GM21423 (cell line): Measurements from ENCODE around the gene LRRC4C.

Experiments
- ATAC-seq: cut with Tn5 transposase; IDR thresholded peaks from one replicate; pipeline ENCODE4 v1.9.1; 2021; ENCODE audit warnings: mild to moderate bottlenecking, moderate library complexity; ENCODE audit not compliant: unreplicated experiment

LRRC4C gene

DNA sequence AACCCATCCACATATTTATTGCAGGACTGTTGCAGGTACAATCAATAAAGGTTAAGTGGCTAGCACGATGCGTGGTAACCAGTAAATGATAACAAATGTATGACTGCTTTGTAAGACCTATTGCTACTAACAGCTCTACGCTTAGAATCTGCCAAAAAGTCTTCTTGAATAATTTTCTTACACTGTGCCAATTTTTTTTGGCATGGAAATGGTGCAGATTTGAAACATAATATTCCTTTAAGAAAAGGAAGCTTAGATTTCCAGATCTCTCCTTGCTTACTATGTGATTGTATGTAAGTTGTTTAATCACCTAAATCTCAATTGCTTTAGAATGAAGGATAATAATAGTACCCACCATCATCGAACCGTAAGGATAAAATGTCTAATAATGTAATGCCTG, 192.0 kb downstream of the LRRC4C start:
- no peak for ATAC-seq

DNA sequence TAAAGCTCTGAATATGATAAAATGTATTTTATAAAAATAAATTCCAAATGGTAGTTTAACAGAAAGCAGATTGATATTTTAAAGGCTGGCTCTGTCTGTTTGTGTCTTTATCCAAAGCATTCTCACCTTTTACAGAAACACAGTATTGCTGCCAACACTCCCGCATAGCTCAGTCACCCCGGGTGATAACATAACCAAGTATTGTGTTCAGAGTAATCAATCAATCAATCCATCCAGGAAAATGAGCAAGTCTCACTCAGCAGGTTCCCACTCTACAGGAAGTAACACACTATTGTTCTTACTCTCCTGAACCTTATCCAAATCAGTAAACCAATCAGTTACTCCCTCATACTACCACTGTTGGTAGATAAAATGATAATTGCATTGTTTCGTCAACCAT, 203.4 kb downstream of the LRRC4C start:
- no peak for ATAC-seq

DNA sequence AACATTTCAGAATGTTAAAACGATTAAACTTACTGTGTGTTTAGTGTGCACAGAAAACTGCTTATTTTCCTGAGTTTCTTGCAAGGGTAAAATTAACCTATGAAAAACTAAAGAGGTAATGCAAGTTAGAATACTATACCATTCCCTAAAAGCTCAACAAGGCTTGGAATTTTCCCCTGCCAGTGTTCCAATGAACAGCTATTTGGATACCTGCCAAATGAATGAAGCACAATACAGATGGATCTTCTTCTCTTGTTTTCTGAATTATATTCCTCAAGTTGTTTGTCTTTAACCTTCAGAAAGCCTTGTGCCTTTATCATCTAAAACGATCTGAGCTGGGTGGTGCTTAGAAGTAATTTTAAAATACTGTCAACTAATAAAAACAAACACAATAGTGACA, 204.5 kb downstream of the LRRC4C start:
- ATAC-seq, result no peak

DNA sequence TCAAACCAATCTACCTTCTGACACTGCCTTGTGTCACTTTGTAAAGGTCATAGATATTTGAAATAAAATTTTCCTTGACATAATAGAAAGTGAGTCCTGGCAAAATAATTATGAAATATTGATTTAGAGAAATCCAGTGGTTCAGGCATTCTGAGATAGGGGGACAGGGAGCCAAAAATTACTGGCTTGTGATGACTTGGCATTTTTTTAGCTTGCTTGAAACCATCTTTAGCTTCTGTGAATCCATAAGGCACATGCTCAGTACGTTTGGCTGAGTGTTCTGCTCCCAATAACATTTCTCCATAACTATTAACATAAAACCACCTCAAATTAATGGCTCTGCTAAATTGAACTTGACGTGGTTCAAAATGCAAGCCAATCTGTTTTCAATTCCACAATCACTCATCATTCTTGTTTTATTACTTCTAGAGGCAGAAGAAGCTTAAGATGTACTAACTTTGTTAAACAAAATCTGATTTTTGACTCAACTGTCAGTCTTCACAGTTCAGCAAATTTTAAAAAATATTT, 209.0 kb downstream of the LRRC4C start:
- no peak for ATAC-seq

DNA sequence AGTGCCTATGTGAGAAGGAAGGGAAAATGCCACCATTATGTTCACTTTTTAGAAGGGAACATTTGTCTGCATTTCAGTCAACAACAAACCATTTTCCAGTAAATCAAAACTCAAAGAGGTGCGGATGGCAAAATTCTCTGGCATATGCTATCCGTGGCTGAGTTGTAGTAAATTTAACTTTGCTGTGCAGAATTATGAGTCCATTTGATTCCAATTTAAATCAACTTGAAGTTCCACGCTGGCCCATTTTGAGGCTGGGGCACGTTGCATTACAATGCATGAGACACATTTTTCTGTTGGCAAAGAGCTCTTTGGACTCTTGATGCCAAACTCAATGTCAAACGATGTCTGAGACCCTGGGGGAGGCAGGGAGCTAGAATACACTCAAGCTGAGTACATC, 211.8 kb downstream of the LRRC4C start:
- no peak for ATAC-seq

DNA sequence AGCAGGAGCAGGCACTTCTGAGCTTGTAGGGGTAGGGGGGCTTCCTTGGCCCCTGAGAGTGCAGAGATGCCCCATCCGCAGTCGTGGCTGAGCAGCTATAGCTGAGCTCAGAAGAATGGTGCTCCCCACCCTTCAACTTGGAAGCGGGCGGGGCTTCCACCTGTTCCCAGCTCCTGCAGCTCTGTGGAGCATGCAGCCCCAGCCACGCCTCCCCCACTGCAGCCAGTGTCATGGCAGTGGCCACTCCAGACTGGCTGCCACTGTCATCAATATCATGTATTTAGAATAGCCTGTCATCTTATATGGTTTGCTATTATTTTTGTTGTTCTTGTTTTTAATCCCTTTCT, 213.1 kb downstream of the LRRC4C start:
- ATAC-seq, result no peak

DNA sequence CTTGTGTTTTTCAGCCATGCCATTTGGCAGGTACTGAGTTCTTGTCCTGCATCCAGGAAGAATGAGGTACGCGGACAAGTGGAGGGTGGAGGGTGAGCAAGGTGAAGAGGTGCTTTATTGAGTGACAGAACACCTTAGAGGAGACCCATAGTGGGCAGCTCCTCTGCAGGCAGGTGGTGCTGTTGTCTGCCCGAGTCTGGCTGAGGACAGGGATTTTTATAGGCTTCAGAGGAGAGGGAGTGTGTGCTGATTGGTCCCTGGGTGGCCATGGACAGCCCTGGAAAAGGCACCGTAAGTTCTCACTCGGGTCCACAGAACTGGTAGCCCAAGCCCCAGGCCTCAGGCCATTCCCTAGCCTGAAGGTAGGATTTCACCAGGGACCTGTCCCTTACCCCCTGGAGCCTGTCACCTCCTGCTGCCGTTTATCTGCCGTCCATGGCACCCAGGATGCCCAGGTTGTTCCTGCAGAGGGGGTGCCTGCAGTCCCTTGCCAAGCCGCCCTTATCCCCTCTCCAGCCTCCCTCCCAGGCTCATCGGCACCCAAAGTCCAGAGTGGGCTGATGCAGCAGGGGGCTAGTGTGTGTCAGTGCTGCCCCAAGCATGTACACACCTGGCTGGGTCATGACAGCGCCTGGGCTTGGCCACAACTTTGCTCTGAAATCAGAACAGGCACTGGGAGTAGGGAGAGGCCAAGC, 213.6 kb downstream of the LRRC4C start:
- no peak for ATAC-seq

DNA sequence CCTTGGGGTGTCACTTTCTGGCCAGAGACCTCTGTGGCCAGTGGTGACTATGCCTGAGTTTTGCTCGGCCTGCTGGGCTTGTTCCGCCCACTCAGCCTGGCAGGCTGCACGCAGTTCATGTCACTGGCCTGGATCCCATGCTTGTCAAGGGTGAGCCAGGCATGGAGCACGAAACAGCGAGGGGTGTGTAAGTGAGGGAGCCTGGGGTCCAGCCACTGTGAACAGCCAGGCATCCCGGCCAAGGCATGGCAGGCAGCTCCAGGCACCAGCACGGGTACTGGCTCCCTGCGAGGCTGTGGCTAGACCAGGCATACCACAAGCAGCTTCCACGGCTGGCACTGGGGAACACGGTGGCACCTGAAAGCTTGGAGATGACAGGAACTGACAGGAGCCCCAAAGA, 214.3 kb downstream of the LRRC4C start:
- ATAC-seq, result no peak

DNA sequence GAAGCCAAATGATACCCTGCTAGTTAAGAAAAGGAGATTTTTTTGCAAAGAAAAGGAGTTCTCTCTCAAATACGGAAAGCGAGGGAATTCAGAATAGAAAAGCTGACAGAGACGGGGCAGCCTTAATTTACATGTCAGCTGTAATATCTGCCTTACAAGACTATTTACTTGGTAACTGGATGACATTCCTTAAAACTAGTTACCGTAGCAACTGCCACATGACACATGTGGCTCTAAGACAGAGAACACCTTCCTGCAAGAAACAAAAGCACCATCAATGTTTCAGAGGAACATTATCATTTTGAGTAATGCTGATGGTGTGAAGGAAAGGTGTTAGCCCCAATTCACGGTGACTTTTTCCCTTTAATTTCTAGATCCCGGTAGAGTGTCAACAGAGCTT, 222.1 kb downstream of the LRRC4C start:
- ATAC-seq, result no peak

DNA sequence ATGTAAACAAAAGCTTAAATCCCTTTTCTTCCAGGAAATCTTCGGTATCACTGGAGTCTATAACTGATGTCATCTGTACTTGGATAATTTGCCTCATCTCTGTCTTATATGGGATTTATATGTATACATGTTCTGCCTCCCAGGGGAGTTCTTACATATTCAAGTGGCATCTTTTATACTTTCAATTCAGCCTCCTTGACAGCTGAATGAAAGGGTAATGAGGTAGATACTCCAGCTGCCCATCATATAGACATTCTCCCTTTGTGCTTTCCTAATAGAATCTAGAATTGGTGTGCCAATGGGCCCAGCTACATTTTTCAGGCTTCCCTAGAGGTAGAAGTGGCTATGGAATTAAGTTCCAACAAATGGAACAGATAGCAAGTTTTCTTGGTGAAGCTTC, 223.8 kb downstream of the LRRC4C start:
- no peak for ATAC-seq

DNA sequence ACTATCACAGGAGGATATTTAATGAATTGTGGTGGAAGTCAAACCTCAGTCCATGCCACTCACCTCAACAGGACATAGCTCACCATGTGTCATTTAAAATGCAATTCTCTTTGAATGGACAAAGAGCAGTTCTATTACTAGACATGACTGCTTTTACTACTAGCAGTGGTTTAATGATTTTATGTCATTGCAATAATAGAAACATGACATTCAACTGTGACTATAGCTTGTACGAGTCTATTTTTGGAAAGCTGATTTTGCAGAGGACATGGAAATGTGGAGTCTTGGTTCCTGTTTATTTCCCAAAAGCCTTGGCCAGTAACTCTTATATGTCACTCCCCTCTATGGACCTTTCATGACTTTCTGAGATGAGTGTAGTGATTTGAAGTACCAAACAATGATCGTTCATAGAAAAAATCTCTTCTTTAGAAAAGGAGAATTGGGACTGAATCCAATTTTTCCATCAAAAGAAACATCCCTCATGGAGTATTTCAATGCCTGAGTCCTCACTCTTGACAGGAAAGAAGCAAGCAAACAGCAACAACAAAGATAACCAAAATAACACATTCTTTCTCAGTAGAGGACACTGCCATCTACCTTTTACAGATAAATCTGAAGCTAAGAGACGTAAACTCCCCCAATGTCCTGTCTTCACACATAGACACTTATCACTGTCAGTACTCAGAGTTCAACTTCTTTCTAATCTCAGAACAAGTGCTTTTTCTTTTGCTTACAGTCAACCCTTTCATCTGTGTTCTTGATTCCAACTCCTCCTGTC, 233.4 kb downstream of the LRRC4C start:
- no peak for ATAC-seq

DNA sequence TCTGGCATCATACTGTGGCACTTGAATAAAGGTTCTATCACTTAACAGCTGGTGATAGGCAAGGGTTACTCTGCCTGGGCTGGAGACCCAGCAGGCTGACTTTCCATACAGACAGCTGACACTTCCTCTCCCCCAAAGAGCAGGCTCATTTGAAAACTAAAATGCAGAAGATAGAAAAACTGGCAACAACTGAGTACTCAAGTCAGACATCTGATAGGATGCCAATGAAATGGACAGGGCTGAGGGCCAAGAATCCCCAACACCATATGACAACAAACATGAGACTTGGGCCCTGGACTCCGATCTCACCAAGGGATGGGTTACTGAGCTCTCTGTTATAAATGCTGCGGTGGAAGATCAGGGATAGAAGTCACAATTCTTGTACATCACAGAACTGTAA, 237.2 kb downstream of the LRRC4C start:
- ATAC-seq, result no peak

DNA sequence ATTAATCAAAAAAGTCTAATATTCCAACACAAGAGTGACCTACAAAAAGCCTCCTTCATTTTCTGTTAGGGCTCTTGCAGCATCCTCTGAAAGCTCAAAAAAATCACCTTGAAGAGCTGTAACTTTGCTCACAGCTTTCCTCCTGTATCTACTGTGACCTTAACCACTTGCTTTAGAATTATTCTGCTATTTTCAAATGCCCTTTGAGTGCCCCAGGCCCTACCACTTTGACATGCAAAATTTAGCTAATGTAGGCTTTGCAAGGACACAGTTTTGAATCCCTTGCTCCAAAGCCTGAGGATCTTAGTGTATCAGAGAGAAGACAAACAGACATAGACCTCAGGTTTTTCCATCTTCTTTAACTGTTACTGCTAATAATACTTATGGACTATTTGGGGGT, 253.1 kb downstream of the LRRC4C start:
- ATAC-seq, result no peak

DNA sequence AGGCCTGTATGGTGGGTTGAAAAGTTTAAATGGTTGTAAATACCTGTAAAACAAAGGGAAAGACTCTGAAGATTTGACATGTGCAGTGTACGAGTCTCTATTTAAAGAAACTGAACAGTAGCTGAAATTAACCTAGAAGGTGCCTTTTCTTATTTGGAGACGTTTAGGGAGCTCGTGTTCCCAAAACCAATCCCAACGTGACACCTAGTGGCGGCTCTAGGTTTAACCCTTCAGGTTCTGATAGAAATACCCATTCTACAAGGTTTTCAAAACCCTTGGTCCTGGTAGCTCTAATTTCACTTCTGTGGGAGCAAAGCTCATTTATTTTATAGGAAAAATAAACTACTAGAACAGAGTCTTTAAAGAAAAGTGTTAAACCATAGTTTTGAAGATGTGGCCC, 258.3 kb downstream of the LRRC4C start:
- no peak for ATAC-seq

DNA sequence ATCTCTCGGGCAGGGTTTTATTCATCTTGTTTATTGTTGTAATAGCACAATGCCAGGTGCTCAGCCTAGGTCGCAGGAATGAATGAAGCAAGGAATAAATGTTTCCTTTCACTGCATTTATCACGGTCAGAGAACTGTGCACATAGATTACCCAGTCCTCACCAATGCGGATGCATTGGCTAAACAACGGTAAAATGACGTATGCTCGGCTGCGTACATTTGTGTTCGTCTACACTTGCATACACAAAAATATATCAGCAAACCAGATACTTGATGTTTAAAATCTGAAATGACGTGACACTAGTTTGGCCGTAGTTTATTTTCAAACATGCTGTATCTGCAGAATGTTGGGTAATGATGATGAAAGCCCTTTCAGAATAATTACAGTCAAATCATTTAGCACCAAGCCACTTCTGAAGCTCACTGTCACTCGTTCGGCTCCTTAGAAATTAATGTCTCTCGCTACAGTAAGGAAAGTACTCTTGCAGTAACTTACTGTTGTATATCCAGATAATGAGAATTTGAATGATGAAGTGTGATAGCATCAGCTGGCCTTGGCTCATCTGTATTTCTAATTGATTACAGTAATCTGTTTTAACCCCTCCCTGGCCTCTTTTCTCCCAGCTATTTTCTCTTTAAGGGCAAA, 268.9 kb downstream of the LRRC4C start:
- ATAC-seq, result no peak

DNA sequence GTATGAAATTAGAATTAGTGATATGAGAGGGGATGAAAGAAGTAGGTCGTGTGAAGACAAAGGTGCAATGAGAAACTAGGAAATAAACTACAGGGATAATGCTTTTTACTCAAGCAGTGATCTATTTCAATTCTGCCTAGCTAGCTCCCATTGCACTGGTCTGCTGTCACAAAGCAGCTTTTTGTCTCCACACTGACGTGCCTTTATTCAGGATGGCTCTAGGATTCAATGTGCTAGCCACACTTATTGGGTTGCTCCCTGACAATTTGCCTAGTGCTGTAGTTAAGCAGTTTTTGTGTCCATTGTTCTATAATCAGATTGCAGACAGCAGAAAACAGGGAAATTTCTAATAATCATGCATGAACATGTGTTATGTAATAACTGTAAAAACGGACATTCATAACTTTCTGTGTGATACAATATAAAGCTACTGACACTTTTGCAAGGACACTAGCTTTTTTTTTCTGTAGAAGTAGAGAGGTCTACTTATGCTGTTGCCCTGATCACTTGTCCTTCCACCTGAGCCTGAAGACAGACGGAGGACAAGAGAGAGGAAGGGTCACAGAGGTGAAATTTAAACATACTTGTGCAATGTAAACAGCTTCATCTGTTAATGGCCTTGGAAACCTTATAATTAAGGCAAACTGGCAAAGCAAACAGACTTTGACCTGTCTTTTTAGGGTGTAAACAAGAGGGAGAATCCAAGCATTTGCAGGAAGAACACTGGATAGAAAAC, 269.6 kb downstream of the LRRC4C start:
- ATAC-seq, result no peak

DNA sequence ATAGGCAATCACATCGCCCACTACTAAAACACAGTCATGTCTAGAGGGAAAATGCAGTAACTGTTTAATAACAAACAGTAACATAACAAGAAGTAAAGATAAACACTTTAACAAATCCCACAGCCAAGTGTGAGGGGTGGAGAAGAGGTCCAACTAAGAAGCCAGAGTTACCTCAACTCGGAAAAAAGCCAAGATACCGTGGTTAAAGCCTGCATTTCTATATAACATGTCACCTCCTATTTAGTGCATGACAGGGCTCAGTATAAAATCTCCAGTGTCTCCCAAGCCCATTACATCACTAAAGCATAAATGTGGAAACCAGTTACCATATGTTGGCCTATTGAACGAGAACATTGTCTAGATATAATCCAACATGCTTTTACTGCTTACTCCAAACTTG, 281.7 kb downstream of the LRRC4C start:
- no peak for ATAC-seq

DNA sequence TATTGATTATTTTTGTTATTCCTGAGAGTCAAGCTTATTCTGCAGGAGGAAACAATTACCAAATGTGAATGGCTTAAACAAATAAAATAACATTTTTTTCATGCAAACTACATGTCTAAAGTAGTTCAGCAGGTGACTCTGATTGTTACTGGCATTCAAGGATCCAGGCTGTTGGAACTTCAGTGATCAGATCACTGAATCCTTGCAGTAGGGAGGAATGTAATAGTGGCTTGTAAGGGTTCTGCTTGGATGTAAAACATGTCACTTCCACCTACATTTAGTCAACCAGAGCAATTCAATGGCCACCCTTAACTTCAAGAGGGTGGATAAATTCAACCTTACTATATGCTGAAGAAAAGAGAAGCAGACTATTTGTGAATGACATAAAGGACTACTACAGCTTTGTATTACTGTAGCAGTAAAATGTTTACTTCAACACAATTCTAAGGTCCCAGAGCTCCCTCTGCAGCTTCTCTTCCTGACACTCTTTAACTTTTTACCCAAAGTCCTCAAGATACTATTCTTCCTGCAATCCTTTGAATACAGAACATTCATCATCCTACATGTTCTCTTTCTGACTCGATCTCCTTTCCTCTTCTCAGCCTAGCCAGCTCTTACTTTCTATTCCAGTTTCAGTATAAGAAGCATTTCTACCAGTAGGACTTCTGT, 284.0 kb downstream of the LRRC4C start:
- no peak for ATAC-seq

DNA sequence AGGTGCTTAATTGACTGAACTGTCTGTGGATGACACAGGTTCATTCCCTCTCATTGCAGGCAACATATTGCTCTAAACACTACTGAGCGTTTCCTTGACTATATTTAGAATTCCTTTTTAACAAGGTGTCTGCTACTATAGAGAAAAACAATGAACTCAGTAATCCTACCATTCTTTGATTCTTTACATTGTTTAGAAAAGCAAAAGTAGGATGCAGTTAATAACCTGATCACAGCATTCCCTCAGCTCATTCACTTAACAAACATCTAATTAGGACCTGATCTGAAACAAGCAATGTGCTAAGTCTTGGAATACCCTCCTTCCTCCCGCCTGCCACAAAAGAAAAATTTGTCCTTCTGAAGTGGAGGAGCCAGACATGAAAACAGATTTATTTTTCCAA, 313.1 kb downstream of the LRRC4C start:
- no peak for ATAC-seq

DNA sequence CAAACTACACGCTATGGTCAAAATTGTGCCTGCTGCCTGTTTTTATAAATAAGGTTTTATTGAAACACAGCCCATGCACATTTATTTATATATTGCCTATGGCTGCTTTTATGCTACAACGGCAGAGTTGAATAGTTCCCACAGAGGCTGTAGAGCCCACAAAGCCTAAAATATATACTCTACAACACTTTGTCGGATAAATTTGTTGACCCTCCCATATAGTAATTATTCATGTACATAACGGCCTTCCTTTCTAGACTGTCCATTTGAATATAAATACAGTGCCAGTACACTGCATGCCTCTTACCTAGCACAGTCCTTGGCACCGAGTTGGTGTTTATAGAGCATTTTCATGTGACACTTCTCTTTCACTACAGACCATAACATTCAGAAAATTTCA, 314.0 kb downstream of the LRRC4C start:
- ATAC-seq, result no peak

DNA sequence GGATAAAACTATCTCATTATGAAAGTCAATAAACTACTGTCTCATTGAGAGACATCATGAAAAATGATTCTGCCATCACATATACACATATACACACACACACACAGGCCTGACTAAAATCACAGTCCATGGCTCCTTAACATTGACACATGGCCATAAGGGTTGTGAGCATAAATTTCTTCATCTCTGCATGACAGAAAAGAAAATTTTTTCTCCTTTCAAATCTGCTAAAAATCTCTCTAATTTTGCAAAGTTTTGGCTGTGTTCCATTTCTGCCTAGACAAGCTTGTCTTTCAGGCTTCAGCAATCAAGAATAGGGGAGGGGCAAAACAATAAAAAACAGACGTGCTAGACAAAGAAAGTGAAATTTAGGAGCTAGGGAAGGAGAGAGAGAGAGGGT, 324.5 kb downstream of the LRRC4C start:
- no peak for ATAC-seq
